NB4 (cell line): ENCODE measurements around the gene KPRP.

Experiments
- DNase-seq: peaks from one replicate; pipeline ENCODE4 v3.0.0; 2010; ENCODE audit warnings: low read depth
- H3K4me3 ChIP-seq: one replicate; pipeline ENCODE4 v1.5.1; 2011; ENCODE audit warnings: mild to moderate bottlenecking, low read depth, low read length, moderate library complexity
- MAX ChIP-seq: IDR thresholded peaks from 2 replicates; pipeline ENCODE4 v1.6.1; 2011; ENCODE audit warnings: low read depth, low read length
- MYC ChIP-seq: IDR thresholded peaks from 2 replicates; pipeline ENCODE4 v1.6.1; 2011; ENCODE audit warnings: low read depth, low read length
- POLR2A ChIP-seq: IDR thresholded peaks from 2 replicates; pipeline ENCODE4 v1.6.1; 2011; ENCODE audit warnings: mild to moderate bottlenecking; ENCODE audit not compliant: insufficient read length; ENCODE audit errors: extremely low read depth
- TF ChIP-seq, protein P1 (sequence below): IDR thresholded peaks from one replicate; pipeline ENCODE4 v1.5.1; 2012; ENCODE audit warnings: low read depth, low read length

KPRP gene

DNA sequence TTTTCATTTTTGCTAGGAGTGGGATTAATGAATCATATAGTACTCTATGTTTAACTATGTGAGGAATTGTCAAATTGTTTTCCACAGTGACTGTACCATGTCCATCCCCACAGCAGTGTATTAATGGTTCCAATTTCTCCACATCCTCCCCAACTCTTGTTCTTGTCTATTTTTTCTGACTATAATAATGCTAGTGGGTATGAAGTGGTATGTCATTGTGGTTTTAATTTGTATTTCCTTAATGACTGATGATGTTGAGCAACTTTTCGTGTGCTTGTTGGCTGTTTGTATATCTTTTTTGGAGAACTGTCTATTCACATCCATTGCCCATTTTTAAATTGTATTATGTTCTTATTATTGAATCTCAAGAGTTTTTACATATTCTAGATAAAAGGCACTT is 10.0 kb upstream of the KPRP start:
- no peak overlapping the region for H3K4me3 ChIP-seq
- DNase-seq, result no peak
- TF ChIP-seq MAX (no peak), MYC (no peak), POLR2A (no peak)
- TF ChIP-seq, protein P1, sequence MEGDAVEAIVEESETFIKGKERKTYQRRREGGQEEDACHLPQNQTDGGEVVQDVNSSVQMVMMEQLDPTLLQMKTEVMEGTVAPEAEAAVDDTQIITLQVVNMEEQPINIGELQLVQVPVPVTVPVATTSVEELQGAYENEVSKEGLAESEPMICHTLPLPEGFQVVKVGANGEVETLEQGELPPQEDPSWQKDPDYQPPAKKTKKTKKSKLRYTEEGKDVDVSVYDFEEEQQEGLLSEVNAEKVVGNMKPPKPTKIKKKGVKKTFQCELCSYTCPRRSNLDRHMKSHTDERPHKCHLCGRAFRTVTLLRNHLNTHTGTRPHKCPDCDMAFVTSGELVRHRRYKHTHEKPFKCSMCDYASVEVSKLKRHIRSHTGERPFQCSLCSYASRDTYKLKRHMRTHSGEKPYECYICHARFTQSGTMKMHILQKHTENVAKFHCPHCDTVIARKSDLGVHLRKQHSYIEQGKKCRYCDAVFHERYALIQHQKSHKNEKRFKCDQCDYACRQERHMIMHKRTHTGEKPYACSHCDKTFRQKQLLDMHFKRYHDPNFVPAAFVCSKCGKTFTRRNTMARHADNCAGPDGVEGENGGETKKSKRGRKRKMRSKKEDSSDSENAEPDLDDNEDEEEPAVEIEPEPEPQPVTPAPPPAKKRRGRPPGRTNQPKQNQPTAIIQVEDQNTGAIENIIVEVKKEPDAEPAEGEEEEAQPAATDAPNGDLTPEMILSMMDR, result no peak

DNA sequence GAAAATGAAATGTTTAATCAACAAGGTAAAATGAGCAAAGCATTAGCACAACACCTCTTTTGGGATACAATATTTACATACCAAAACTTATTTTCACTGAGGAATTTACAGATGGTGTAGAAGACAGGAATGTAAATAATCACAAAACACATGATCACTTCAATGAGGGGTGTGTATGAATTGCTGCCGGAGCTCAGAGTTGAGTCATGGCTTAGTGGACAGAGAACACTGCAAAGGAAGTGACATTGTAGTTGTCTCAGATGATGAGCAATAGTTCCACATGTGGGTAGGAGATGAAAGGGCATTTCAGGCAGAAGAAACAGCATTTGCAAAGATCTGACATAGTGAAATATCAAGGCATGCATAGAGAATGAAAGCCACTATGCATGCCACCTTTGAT is 5.6 kb upstream of the KPRP start:
- DNase-seq, result no peak

DNA sequence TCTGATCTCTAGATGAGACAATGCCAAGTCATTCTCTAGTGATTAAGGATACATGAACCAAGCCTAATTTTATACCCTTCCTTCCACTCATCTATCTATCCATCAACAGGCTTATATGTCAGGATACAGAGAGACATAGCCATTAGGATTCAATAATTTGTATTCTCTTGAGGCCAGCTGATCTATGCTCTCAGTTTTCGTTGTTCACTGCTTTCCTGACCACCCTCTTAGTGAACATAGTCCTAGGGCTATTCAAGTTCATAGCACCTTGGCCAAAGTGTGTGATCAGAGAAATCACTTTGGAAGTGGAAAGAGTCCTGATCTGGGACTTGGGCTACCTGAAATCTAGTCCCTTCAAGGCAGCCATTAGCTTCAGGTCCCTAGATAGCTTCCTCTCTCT is 4.2 kb upstream of the KPRP start:
- DNase-seq, result no peak
- no peak overlapping the region for H3K4me3 ChIP-seq
- TF ChIP-seq MYC, result no peak
- no peak for TF ChIP-seq POLR2A
- no peak for TF ChIP-seq MAX
- TF ChIP-seq, protein P1, result no peak

More for the DNA sequence above, 5.6 kb upstream of the KPRP start:
- H3K4me3 ChIP-seq, result no peak overlapping the region
- TF ChIP-seq MAX, result no peak

GRCh38 chr1:152756872-152757271 is 953 bp upstream of the KPRP start:
- TF ChIP-seq MAX, result no peak
- no peak for TF ChIP-seq POLR2A
- TF ChIP-seq, protein P1, result no peak
- no peak for TF ChIP-seq MYC
- H3K4me3 ChIP-seq, result no peak overlapping the region

GRCh38 chr1:152758636-152759035 is 811 bp downstream of the KPRP start:
- TF ChIP-seq POLR2A (no peak), MAX (no peak), MYC (no peak)
- TF ChIP-seq, protein P1, result no peak

More at GRCh38 chr1:152756872-152757271, 953 bp upstream of the KPRP start:
- DNase-seq, result no peak

DNA sequence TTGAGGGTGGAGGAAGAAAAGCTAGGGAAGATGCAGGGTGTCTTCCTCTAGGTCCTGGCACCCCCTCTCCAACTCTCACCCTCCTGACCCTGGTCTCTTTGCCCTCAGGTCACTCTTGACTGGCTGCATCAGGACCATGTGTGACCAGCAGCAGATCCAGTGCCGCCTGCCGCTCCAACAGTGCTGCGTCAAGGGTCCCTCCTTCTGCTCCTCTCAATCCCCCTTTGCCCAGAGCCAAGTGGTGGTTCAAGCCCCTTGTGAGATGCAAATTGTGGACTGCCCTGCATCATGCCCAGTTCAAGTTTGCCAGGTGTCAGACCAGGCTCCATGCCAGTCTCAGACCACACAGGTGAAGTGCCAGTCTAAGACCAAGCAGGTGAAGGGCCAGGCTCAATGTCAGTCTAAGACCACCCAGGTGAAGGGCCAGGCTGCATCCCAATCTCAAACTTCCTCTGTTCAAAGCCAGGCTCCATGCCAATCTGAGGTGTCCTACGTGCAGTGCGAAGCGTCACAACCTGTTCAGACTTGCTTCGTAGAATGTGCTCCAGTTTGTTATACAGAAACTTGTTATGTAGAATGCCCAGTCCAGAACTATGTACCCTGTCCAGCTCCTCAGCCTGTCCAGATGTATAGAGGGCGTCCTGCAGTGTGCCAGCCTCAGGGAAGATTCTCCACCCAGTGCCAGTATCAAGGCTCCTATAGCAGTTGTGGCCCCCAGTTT is 1.8 kb downstream of the KPRP start:
- H3K4me3 ChIP-seq, result no peak overlapping the region
- DNase-seq, result no peak
- TF ChIP-seq, protein P1, result no peak
- no peak for TF ChIP-seq POLR2A
- TF ChIP-seq MAX, result no peak
- TF ChIP-seq MYC, result no peak

More at GRCh38 chr1:152758636-152759035, 811 bp downstream of the KPRP start:
- no peak overlapping the region for H3K4me3 ChIP-seq
- no peak for DNase-seq
